ENCODE data around the gene HSFX4. TPM values are rescaled to one million over a fixed set of nuclear protein-coding genes. Genes with fewer than 3 reads are reported as not detected.

Gene HSFX4
- total and polyA plus RNA-seq, 2 of the 13 experiments (the other 11 are each of a cell fraction or from before 2014, with no cell fraction given) = not detected

DNA sequence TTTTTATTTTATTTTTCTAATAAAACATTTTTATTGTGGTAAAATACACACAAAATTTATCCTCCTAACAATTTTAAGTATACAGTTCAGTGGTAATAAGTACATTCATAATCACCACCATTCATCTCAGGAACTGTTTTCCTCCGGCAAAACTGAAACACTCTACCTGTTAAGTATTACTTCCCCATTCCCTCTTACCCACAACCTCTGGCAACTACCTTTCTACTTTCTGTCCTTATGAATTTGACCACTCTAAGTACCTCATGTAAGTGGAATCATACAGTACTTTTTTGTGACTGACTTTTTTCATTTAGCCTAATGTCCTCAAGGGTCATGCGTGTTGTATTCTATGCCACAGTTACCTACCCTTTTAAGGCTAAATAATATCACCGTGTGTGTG is 21.1 kb upstream of the HSFX4 start:
- Histone ChIP-seq H2AFZ (ENCODE audit: low read length) (no peak overlapping the region), H3K9ac (ENCODE audit: insufficient read depth, low read depth, low read length) (no peak overlapping the region), H3K36me3 (replicated peaks in 1 of 2; ENCODE audit: control insufficient read depth in 1 of 2, insufficient read depth in 2 of 2, low read length in 2 of 2) (no peaks in the 10 kb centered on the region), H3K27ac (ENCODE audit: extremely low read length, insufficient read depth, low read length) (no peak overlapping the region), H3K27me3 (ENCODE audit: control insufficient read depth in 1 of 2, insufficient read depth in 2 of 2, low read length in 2 of 2) (no peaks in the 10 kb centered on the region), H3K9me3 (ENCODE audit: low read length) (no peaks in the 10 kb centered on the region), H3K4me1 (ENCODE audit: insufficient read depth, low read length) (no peaks in the 10 kb centered on the region), H3K4me3 (replicated peaks in 1 of 3; ENCODE audit: insufficient read depth in 1 of 3, low read depth in 2 of 3, low read length in 3 of 3) (no peak overlapping the region), H3K79me2 (ENCODE audit: insufficient read depth, low read length) (no peaks in the 10 kb centered on the region), H3K4me2 (ENCODE audit: low read depth, low read length) (no peak overlapping the region), H4K20me1 (ENCODE audit: insufficient read depth, low read length) (no peaks in the 10 kb centered on the region)
- no peak for TF ChIP-seq ARNTL (CRISPR knock-in tag; IDR thresholded peaks at IDR 0.05)
- TF ChIP-seq MIER2 (CRISPR knock-in tag; IDR thresholded peaks at IDR 0.05) = no peak
- TF ChIP-seq, protein P1, sequence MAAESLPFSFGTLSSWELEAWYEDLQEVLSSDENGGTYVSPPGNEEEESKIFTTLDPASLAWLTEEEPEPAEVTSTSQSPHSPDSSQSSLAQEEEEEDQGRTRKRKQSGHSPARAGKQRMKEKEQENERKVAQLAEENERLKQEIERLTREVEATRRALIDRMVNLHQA (CRISPR knock-in tag; IDR thresholded peaks at IDR 0.05) = no peak
- TF ChIP-seq ZNF329 (CRISPR knock-in tag; IDR thresholded peaks at IDR 0.05; ENCODE audit: low read depth) = no peak
- TF ChIP-seq, protein P2, sequence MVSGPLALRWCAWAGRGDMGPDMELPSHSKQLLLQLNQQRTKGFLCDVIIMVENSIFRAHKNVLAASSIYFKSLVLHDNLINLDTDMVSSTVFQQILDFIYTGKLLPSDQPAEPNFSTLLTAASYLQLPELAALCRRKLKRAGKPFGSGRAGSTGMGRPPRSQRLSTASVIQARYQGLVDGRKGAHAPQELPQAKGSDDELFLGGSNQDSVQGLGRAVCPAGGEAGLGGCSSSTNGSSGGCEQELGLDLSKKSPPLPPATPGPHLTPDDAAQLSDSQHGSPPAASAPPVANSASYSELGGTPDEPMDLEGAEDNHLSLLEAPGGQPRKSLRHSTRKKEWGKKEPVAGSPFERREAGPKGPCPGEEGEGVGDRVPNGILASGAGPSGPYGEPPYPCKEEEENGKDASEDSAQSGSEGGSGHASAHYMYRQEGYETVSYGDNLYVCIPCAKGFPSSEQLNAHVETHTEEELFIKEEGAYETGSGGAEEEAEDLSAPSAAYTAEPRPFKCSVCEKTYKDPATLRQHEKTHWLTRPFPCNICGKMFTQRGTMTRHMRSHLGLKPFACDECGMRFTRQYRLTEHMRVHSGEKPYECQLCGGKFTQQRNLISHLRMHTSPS (CRISPR knock-in tag; IDR thresholded peaks at IDR 0.05; ENCODE audit: low read depth) = no peak
- TF ChIP-seq ZNF839 (CRISPR knock-in tag; IDR thresholded peaks at IDR 0.05; ENCODE audit: borderline replicate concordance) = no peak
- TF ChIP-seq ZNF788 (CRISPR knock-in tag; IDR thresholded peaks at IDR 0.05; ENCODE audit: borderline replicate concordance) = no peak
- TF ChIP-seq, protein P3, sequence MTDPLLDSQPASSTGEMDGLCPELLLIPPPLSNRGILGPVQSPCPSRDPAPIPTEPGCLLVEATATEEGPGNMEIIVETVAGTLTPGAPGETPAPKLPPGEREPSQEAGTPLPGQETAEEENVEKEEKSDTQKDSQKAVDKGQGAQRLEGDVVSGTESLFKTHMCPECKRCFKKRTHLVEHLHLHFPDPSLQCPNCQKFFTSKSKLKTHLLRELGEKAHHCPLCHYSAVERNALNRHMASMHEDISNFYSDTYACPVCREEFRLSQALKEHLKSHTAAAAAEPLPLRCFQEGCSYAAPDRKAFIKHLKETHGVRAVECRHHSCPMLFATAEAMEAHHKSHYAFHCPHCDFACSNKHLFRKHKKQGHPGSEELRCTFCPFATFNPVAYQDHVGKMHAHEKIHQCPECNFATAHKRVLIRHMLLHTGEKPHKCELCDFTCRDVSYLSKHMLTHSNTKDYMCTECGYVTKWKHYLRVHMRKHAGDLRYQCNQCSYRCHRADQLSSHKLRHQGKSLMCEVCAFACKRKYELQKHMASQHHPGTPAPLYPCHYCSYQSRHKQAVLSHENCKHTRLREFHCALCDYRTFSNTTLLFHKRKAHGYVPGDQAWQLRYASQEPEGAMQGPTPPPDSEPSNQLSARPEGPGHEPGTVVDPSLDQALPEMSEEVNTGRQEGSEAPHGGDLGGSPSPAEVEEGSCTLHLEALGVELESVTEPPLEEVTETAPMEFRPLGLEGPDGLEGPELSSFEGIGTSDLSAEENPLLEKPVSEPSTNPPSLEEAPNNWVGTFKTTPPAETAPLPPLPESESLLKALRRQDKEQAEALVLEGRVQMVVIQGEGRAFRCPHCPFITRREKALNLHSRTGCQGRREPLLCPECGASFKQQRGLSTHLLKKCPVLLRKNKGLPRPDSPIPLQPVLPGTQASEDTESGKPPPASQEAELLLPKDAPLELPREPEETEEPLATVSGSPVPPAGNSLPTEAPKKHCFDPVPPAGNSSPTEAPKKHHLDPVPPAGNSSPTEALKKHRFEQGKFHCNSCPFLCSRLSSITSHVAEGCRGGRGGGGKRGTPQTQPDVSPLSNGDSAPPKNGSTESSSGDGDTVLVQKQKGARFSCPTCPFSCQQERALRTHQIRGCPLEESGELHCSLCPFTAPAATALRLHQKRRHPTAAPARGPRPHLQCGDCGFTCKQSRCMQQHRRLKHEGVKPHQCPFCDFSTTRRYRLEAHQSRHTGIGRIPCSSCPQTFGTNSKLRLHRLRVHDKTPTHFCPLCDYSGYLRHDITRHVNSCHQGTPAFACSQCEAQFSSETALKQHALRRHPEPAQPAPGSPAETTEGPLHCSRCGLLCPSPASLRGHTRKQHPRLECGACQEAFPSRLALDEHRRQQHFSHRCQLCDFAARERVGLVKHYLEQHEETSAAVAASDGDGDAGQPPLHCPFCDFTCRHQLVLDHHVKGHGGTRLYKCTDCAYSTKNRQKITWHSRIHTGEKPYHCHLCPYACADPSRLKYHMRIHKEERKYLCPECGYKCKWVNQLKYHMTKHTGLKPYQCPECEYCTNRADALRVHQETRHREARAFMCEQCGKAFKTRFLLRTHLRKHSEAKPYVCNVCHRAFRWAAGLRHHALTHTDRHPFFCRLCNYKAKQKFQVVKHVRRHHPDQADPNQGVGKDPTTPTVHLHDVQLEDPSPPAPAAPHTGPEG (CRISPR knock-in tag; IDR thresholded peaks at IDR 0.05) = no peak
- TF ChIP-seq, protein P4, sequence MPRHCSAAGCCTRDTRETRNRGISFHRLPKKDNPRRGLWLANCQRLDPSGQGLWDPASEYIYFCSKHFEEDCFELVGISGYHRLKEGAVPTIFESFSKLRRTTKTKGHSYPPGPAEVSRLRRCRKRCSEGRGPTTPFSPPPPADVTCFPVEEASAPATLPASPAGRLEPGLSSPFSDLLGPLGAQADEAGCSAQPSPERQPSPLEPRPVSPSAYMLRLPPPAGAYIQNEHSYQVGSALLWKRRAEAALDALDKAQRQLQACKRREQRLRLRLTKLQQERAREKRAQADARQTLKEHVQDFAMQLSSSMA (CRISPR knock-in tag; IDR thresholded peaks at IDR 0.05) = no peak
- no peak for TF ChIP-seq ZNF460 (CRISPR knock-in tag; IDR thresholded peaks at IDR 0.05; ENCODE audit: borderline replicate concordance)
- TF ChIP-seq, protein P5, sequence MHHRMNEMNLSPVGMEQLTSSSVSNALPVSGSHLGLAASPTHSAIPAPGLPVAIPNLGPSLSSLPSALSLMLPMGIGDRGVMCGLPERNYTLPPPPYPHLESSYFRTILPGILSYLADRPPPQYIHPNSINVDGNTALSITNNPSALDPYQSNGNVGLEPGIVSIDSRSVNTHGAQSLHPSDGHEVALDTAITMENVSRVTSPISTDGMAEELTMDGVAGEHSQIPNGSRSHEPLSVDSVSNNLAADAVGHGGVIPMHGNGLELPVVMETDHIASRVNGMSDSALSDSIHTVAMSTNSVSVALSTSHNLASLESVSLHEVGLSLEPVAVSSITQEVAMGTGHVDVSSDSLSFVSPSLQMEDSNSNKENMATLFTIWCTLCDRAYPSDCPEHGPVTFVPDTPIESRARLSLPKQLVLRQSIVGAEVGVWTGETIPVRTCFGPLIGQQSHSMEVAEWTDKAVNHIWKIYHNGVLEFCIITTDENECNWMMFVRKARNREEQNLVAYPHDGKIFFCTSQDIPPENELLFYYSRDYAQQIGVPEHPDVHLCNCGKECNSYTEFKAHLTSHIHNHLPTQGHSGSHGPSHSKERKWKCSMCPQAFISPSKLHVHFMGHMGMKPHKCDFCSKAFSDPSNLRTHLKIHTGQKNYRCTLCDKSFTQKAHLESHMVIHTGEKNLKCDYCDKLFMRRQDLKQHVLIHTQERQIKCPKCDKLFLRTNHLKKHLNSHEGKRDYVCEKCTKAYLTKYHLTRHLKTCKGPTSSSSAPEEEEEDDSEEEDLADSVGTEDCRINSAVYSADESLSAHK (CRISPR knock-in tag; IDR thresholded peaks at IDR 0.05; ENCODE audit: borderline replicate concordance) = no peak
- intact Hi-C loops (cut with micrococcal nuclease; ENCODE audit: unreplicated experiment) = no loop called here
- no TSS peak for BruUV-seq (replicated peaks)
- 61% methylated on average over 3 of the region's 3 CpGs for WGBS (ENCODE audit: low lambda C conversion rate)
- DNase-seq (ENCODE audit: low spot score) (no peak), FAIRE-seq (no peak), ATAC-seq (no peak)
- in situ Hi-C loops (cut with HindIII; ENCODE audit: extremely low pct_ligation_motif_present, low pct_unique_long_range_greater_than_20kb) = no loop called here
- ChIA-PET POLR2A (no interaction called here), CTCF (ENCODE audit: low intra/inter-chr PET ratio, low total read pairs) (no interaction called here)

Measured in HepG2 (cell line).